Activated naive CD4-positive, alpha-beta T cell treated with anti-CD3 and anti-CD28 coated beads for 36 hours (primary cell): ENCODE data around the gene FBXO40. TPM values are rescaled to one million over a fixed set of nuclear protein-coding genes. Genes with fewer than 3 reads are reported as not detected.

Experiments
- CTCF ChIA-PET: fragments of 350-600 bp; sonication (Branson Sonifier 250); formaldehyde crosslinking; loops from one replicate; lab custom pipeline; 2021; ENCODE audit warnings: antibody characterized with exemption; lab: Charles Lee
- DNase-seq: peaks from one replicate; pipeline ENCODE4 v3.0.0-alpha.2; 2020
- H3K27ac Mint-ChIP-seq: one replicate; pipeline ENCODE4 v1.8.0; 2021; ENCODE audit warnings: mild to moderate bottlenecking, mixed read lengths
- H3K27me3 Mint-ChIP-seq: one replicate; pipeline ENCODE4 v1.8.0; 2021; ENCODE audit warnings: low read depth, mixed read lengths
- H3K36me3 Mint-ChIP-seq: one replicate; pipeline ENCODE4 v1.8.0; 2021; ENCODE audit warnings: low read depth, mixed read lengths
- H3K4me1 Mint-ChIP-seq: one replicate; pipeline ENCODE4 v1.8.0; 2021; ENCODE audit warnings: low read depth, mixed read lengths
- H3K4me3 Mint-ChIP-seq: one replicate; pipeline ENCODE4 v1.8.0; 2021; ENCODE audit warnings: mild to moderate bottlenecking, moderate library complexity, mixed read lengths
- H3K9me3 Mint-ChIP-seq: one replicate; pipeline ENCODE4 v1.8.0; 2021; ENCODE audit warnings: mixed read lengths
- intact Hi-C: fragments of 100-400 bp; cut with micrococcal nuclease; formaldehyde crosslinking; loops from one replicate; pipeline ENCODE4 v1.15.1; 2023
- total RNA-seq, 2 experiments: library from RNA; stranded (reverse); gene quantifications; one replicate each; pipeline ENCODE4 v1.2.3, GENCODE V29; 2021

FBXO40 gene
- total RNA-seq, 2 experiments from 2014 or later = not detected

- H3K36me3 Mint-ChIP-seq = peaks cover 22% of the 10 kb centered on the region
- CTCF ChIA-PET = no interaction called here
- no peak overlapping the region for H3K27ac Mint-ChIP-seq
- intact Hi-C loops = no loop called here
- DNase-seq = no peak
- H3K4me1 Mint-ChIP-seq = no peaks in the 10 kb centered on the region
- H3K27me3 Mint-ChIP-seq = peaks cover 2% of the 10 kb centered on the region
- no peak overlapping the region for H3K4me3 Mint-ChIP-seq
- H3K9me3 Mint-ChIP-seq = no peaks in the 10 kb centered on the region
Measured at GRCh38 chr3:121626495-121626894, 33.3 kb downstream of the FBXO40 start.

- no peaks in the 10 kb centered on the region for H3K4me1 Mint-ChIP-seq
- no peak for DNase-seq
- no peaks in the 10 kb centered on the region for H3K27me3 Mint-ChIP-seq
- no peaks in the 10 kb centered on the region for H3K9me3 Mint-ChIP-seq
- peaks cover 29% of the 10 kb centered on the region for H3K36me3 Mint-ChIP-seq
- no peak overlapping the region for H3K4me3 Mint-ChIP-seq
- H3K27ac Mint-ChIP-seq = no peak overlapping the region
- intact Hi-C loops = no loop called here
- CTCF ChIA-PET = no interaction called here
Measured at GRCh38 chr3:121627211-121627610, 34.0 kb downstream of the FBXO40 start.

- no peak for DNase-seq
- Mint-ChIP-seq H3K4me1 (no peaks in the 10 kb centered on the region), H3K27ac (no peak overlapping the region), H3K36me3 (peaks cover 33% of the 10 kb centered on the region), H3K9me3 (no peaks in the 10 kb centered on the region), H3K27me3 (no peaks in the 10 kb centered on the region), H3K4me3 (no peak overlapping the region)
- intact Hi-C loops = no loop called here
- CTCF ChIA-PET = no interaction called here
Measured at GRCh38 chr3:121627622-121628021, 34.4 kb downstream of the FBXO40 start.

- intact Hi-C loops = no loop called here
- CTCF ChIA-PET = no interaction called here
- Mint-ChIP-seq H3K4me3 (no peak overlapping the region), H3K4me1 (no peaks in the 10 kb centered on the region), H3K9me3 (no peaks in the 10 kb centered on the region), H3K27ac (no peak overlapping the region), H3K27me3 (no peaks in the 10 kb centered on the region), H3K36me3 (peaks cover 45% of the 10 kb centered on the region)
- no peak for DNase-seq
Measured at GRCh38 chr3:121629601-121630000, 36.4 kb downstream of the FBXO40 start.

- DNase-seq = no peak
- H3K36me3 Mint-ChIP-seq = peaks cover 51% of the 10 kb centered on the region
- no peak overlapping the region for H3K4me3 Mint-ChIP-seq
- intact Hi-C loops = no loop called here
- no peaks in the 10 kb centered on the region for H3K9me3 Mint-ChIP-seq
- peak overlapping the region; percentile 26 for H3K27ac Mint-ChIP-seq
- no peaks in the 10 kb centered on the region for H3K27me3 Mint-ChIP-seq
- no peaks in the 10 kb centered on the region for H3K4me1 Mint-ChIP-seq
- CTCF ChIA-PET = interaction anchor here (0.7 kb wide), 1 partner anchor 1009 kb away, joined by 5 read pairs; no protein-coding TSS in a partner anchor
Measured at GRCh38 chr3:121630355-121630754, 37.2 kb downstream of the FBXO40 start.

GRCh38 chr3:121637922-121638321 lies 44.7 kb downstream of the FBXO40 start:
- Mint-ChIP-seq H3K27ac (peak overlapping the region; percentile 68), H3K27me3 (no peaks in the 10 kb centered on the region), H3K4me1 (peaks cover 29% of the 10 kb centered on the region), H3K36me3 (peaks cover 70% of the 10 kb centered on the region), H3K9me3 (no peaks in the 10 kb centered on the region), H3K4me3 (no peak overlapping the region)
- CTCF ChIA-PET = interaction anchor here (0.6 to 1.1 kb wide), 2 partner anchors 63 to 89 kb away, joined by 4 read pairs; no protein-coding TSS in a partner anchor
- DNase-seq = no peak
- intact Hi-C loops = no loop called here

GRCh38 chr3:121641127-121641526 lies 47.9 kb downstream of the FBXO40 start:
- Mint-ChIP-seq H3K9me3 (no peaks in the 10 kb centered on the region), H3K36me3 (peaks cover 61% of the 10 kb centered on the region), H3K27me3 (no peaks in the 10 kb centered on the region), H3K27ac (peak overlapping the region; percentile 90), H3K4me1 (peaks cover 29% of the 10 kb centered on the region), H3K4me3 (no peak overlapping the region)
- intact Hi-C loops = loop anchor here (1.0 kb wide), 1 partner anchor 19 kb away; the partner anchor contains the start of gene HCLS1
- CTCF ChIA-PET = no interaction called here
- DNase-seq = no peak

GRCh38 chr3:121642601-121643314 lies 49.6 kb downstream of the FBXO40 start:
- no peak for DNase-seq
- H3K4me1 Mint-ChIP-seq = peaks cover 27% of the 10 kb centered on the region
- intact Hi-C loops = no loop called here
- H3K9me3 Mint-ChIP-seq = no peaks in the 10 kb centered on the region
- H3K27me3 Mint-ChIP-seq = no peaks in the 10 kb centered on the region
- no peak overlapping the region for H3K4me3 Mint-ChIP-seq
- peaks cover 49% of the 10 kb centered on the region for H3K36me3 Mint-ChIP-seq
- CTCF ChIA-PET = no interaction called here
- H3K27ac Mint-ChIP-seq = peak overlapping the region; percentile 37

GRCh38 chr3:121645054-121645453 lies 51.9 kb downstream of the FBXO40 start:
- Mint-ChIP-seq H3K36me3 (peaks cover 44% of the 10 kb centered on the region), H3K27me3 (no peaks in the 10 kb centered on the region), H3K27ac (no peak overlapping the region), H3K9me3 (no peaks in the 10 kb centered on the region), H3K4me3 (no peak overlapping the region), H3K4me1 (peaks cover 27% of the 10 kb centered on the region)
- no peak for DNase-seq
- CTCF ChIA-PET = no interaction called here
- intact Hi-C loops = no loop called here

- no peaks in the 10 kb centered on the region for H3K27me3 Mint-ChIP-seq
- intact Hi-C loops = no loop called here
- peaks cover 35% of the 10 kb centered on the region for H3K4me1 Mint-ChIP-seq
- CTCF ChIA-PET = interaction anchor here (0.6 kb wide), 1 partner anchor 53 kb away, joined by 3 read pairs; no protein-coding TSS in a partner anchor
- H3K27ac Mint-ChIP-seq = no peak overlapping the region
- no peaks in the 10 kb centered on the region for H3K9me3 Mint-ChIP-seq
- H3K36me3 Mint-ChIP-seq = peaks cover 43% of the 10 kb centered on the region
- no peak for DNase-seq
- H3K4me3 Mint-ChIP-seq = no peak overlapping the region
Measured at GRCh38 chr3:121648219-121648958, 55.2 kb downstream of the FBXO40 start.

GRCh38 chr3:121649645-121650044 lies 56.5 kb downstream of the FBXO40 start:
- no peak for DNase-seq
- Mint-ChIP-seq H3K27ac (peak overlapping the region; percentile 46), H3K4me1 (peaks cover 45% of the 10 kb centered on the region), H3K27me3 (no peaks in the 10 kb centered on the region), H3K4me3 (no peak overlapping the region), H3K36me3 (peaks cover 39% of the 10 kb centered on the region), H3K9me3 (no peaks in the 10 kb centered on the region)
- CTCF ChIA-PET = interaction anchor here (1.3 kb wide), 1 partner anchor 10 kb away, joined by 4 read pairs; no protein-coding TSS in a partner anchor
- intact Hi-C loops = loop anchor here (1.0 kb wide), 1 partner anchor 11 kb away; the partner anchor contains the start of gene HCLS1

GRCh38 chr3:121651684-121652083 lies 58.5 kb downstream of the FBXO40 start:
- Mint-ChIP-seq H3K4me1 (peaks cover 59% of the 10 kb centered on the region), H3K9me3 (no peaks in the 10 kb centered on the region), H3K27ac (peak overlapping the region; percentile 46), H3K4me3 (no peak overlapping the region), H3K27me3 (no peaks in the 10 kb centered on the region), H3K36me3 (peaks cover 44% of the 10 kb centered on the region)
- intact Hi-C loops = no loop called here
- no peak for DNase-seq
- CTCF ChIA-PET = interaction anchor here (1.3 kb wide), 1 partner anchor 9 kb away, joined by 3 read pairs; the partner anchor contains the start of gene HCLS1
